ENCODE data around the gene PARL.

PARL gene

GRCh38 chr3:183884427-183885296 is at the start of gene PARL:
PARL (minus strand) TSS chr3:183884880; CDS start chr3:183884846, 34 bp downstream.
- Histone ChIP-seq H3K27ac (ENCODE audit: low read depth, low read length) (peak within 1 kb of the TSS; percentile 71), H3K4me3 (ENCODE audit: low read depth in 1 of 2, low read length in 2 of 2) (peak within 1 kb of the TSS; percentile 78 to 98), H3K9me3 (ENCODE audit: low read length) (no peaks in the 10 kb centered on the region), H3K27me3 (ENCODE audit: control insufficient read depth in 1 of 2, insufficient read depth in 2 of 2, low read length in 2 of 2) (no peaks in the 10 kb centered on the region), H3K9ac (ENCODE audit: low read length) (peak within 1 kb of the TSS; percentile 99), H3K36me3 (ENCODE audit: insufficient read depth, low read length) (no peaks in the 10 kb centered on the region), H3K4me1 (ENCODE audit: insufficient read depth, low read length) (peaks cover 23% of the 10 kb centered on the region)

- Histone ChIP-seq H3K27ac (ENCODE audit: low read depth, low read length) (no peak overlapping the region), H3K36me3 (ENCODE audit: insufficient read depth, low read length) (peaks cover 27% of the 10 kb centered on the region), H3K9me3 (ENCODE audit: low read length) (no peaks in the 10 kb centered on the region), H3K4me1 (ENCODE audit: insufficient read depth, low read length) (no peaks in the 10 kb centered on the region), H3K9ac (ENCODE audit: low read length) (no peak overlapping the region), H3K4me3 (ENCODE audit: low read depth in 1 of 2, low read length in 2 of 2) (no peak overlapping the region), H3K27me3 (ENCODE audit: control insufficient read depth in 1 of 2, insufficient read depth in 2 of 2, low read length in 2 of 2) (no peaks in the 10 kb centered on the region)
Observed at GRCh38 chr3:183933160-183933559, 48.5 kb upstream of the PARL start.

- no peak overlapping the region for H3K9ac ChIP-seq (ENCODE audit: low read length)
- no peaks in the 10 kb centered on the region for H3K27me3 ChIP-seq (ENCODE audit: control insufficient read depth in 1 of 2, insufficient read depth in 2 of 2, low read length in 2 of 2)
- no peak overlapping the region for H3K4me3 ChIP-seq (ENCODE audit: low read depth in 1 of 2, low read length in 2 of 2)
- H3K27ac ChIP-seq (ENCODE audit: low read depth, low read length) = no peak overlapping the region
- H3K36me3 ChIP-seq (ENCODE audit: insufficient read depth, low read length) = peaks cover 25% of the 10 kb centered on the region
- no peaks in the 10 kb centered on the region for H3K4me1 ChIP-seq (ENCODE audit: insufficient read depth, low read length)
- H3K9me3 ChIP-seq (ENCODE audit: low read length) = no peaks in the 10 kb centered on the region
Observed at GRCh38 chr3:183931881-183932280, 47.2 kb upstream of the PARL start.

GRCh38 chr3:183930086-183930485 is 45.4 kb upstream of the PARL start:
- Histone ChIP-seq H3K27me3 (ENCODE audit: control insufficient read depth in 1 of 2, insufficient read depth in 2 of 2, low read length in 2 of 2) (no peaks in the 10 kb centered on the region), H3K36me3 (ENCODE audit: insufficient read depth, low read length) (peaks cover 22% of the 10 kb centered on the region), H3K9me3 (ENCODE audit: low read length) (no peaks in the 10 kb centered on the region), H3K9ac (ENCODE audit: low read length) (no peak overlapping the region), H3K27ac (ENCODE audit: low read depth, low read length) (no peak overlapping the region), H3K4me3 (ENCODE audit: low read depth in 1 of 2, low read length in 2 of 2) (no peak overlapping the region), H3K4me1 (ENCODE audit: insufficient read depth, low read length) (no peaks in the 10 kb centered on the region)

GRCh38 chr3:183927059-183927458 is 42.4 kb upstream of the PARL start:
- Histone ChIP-seq H3K27ac (ENCODE audit: low read depth, low read length) (no peak overlapping the region), H3K4me1 (ENCODE audit: insufficient read depth, low read length) (no peaks in the 10 kb centered on the region), H3K36me3 (ENCODE audit: insufficient read depth, low read length) (peaks cover 42% of the 10 kb centered on the region), H3K4me3 (ENCODE audit: low read depth in 1 of 2, low read length in 2 of 2) (no peak overlapping the region), H3K9ac (ENCODE audit: low read length) (no peak overlapping the region), H3K27me3 (ENCODE audit: control insufficient read depth in 1 of 2, insufficient read depth in 2 of 2, low read length in 2 of 2) (no peaks in the 10 kb centered on the region), H3K9me3 (ENCODE audit: low read length) (no peaks in the 10 kb centered on the region)

- no peak overlapping the region for H3K9ac ChIP-seq (ENCODE audit: low read length)
- no peaks in the 10 kb centered on the region for H3K27me3 ChIP-seq (ENCODE audit: control insufficient read depth in 1 of 2, insufficient read depth in 2 of 2, low read length in 2 of 2)
- H3K36me3 ChIP-seq (ENCODE audit: insufficient read depth, low read length) = peaks cover 53% of the 10 kb centered on the region
- H3K4me1 ChIP-seq (ENCODE audit: insufficient read depth, low read length) = no peaks in the 10 kb centered on the region
- no peak overlapping the region for H3K4me3 ChIP-seq (ENCODE audit: low read depth in 1 of 2, low read length in 2 of 2)
- H3K27ac ChIP-seq (ENCODE audit: low read depth, low read length) = no peak overlapping the region
- H3K9me3 ChIP-seq (ENCODE audit: low read length) = no peaks in the 10 kb centered on the region
Observed at GRCh38 chr3:183924956-183925355, 40.3 kb upstream of the PARL start.

GRCh38 chr3:183924543-183924942 is 39.9 kb upstream of the PARL start:
- Histone ChIP-seq H3K27ac (ENCODE audit: low read depth, low read length) (no peak overlapping the region), H3K9me3 (ENCODE audit: low read length) (no peaks in the 10 kb centered on the region), H3K36me3 (ENCODE audit: insufficient read depth, low read length) (peaks cover 52% of the 10 kb centered on the region), H3K4me1 (ENCODE audit: insufficient read depth, low read length) (no peaks in the 10 kb centered on the region), H3K4me3 (ENCODE audit: low read depth in 1 of 2, low read length in 2 of 2) (no peak overlapping the region), H3K27me3 (ENCODE audit: control insufficient read depth in 1 of 2, insufficient read depth in 2 of 2, low read length in 2 of 2) (no peaks in the 10 kb centered on the region), H3K9ac (ENCODE audit: low read length) (no peak overlapping the region)

- no peaks in the 10 kb centered on the region for H3K9me3 ChIP-seq (ENCODE audit: low read length)
- H3K4me1 ChIP-seq (ENCODE audit: insufficient read depth, low read length) = no peaks in the 10 kb centered on the region
- no peak overlapping the region for H3K4me3 ChIP-seq (ENCODE audit: low read depth in 1 of 2, low read length in 2 of 2)
- peaks cover 46% of the 10 kb centered on the region for H3K36me3 ChIP-seq (ENCODE audit: insufficient read depth, low read length)
- H3K27me3 ChIP-seq (ENCODE audit: control insufficient read depth in 1 of 2, insufficient read depth in 2 of 2, low read length in 2 of 2) = no peaks in the 10 kb centered on the region
- H3K9ac ChIP-seq (ENCODE audit: low read length) = no peak overlapping the region
- no peak overlapping the region for H3K27ac ChIP-seq (ENCODE audit: low read depth, low read length)
Observed at GRCh38 chr3:183922421-183922820, 37.7 kb upstream of the PARL start.

GRCh38 chr3:183921096-183921495 is 36.4 kb upstream of the PARL start:
- H3K36me3 ChIP-seq (ENCODE audit: insufficient read depth, low read length) = peaks cover 41% of the 10 kb centered on the region
- H3K27ac ChIP-seq (ENCODE audit: low read depth, low read length) = no peak overlapping the region
- H3K4me3 ChIP-seq (ENCODE audit: low read depth in 1 of 2, low read length in 2 of 2) = no peak overlapping the region
- no peak overlapping the region for H3K9ac ChIP-seq (ENCODE audit: low read length)
- no peaks in the 10 kb centered on the region for H3K27me3 ChIP-seq (ENCODE audit: control insufficient read depth in 1 of 2, insufficient read depth in 2 of 2, low read length in 2 of 2)
- no peaks in the 10 kb centered on the region for H3K4me1 ChIP-seq (ENCODE audit: insufficient read depth, low read length)
- no peaks in the 10 kb centered on the region for H3K9me3 ChIP-seq (ENCODE audit: low read length)

GRCh38 chr3:183920416-183920815 is 35.7 kb upstream of the PARL start:
- Histone ChIP-seq H3K27ac (ENCODE audit: low read depth, low read length) (no peak overlapping the region), H3K9me3 (ENCODE audit: low read length) (no peaks in the 10 kb centered on the region), H3K4me1 (ENCODE audit: insufficient read depth, low read length) (no peaks in the 10 kb centered on the region), H3K36me3 (ENCODE audit: insufficient read depth, low read length) (peaks cover 39% of the 10 kb centered on the region), H3K27me3 (ENCODE audit: control insufficient read depth in 1 of 2, insufficient read depth in 2 of 2, low read length in 2 of 2) (no peaks in the 10 kb centered on the region), H3K4me3 (ENCODE audit: low read depth in 1 of 2, low read length in 2 of 2) (no peak overlapping the region), H3K9ac (ENCODE audit: low read length) (no peak overlapping the region)

GRCh38 chr3:183918178-183918577 is 33.5 kb upstream of the PARL start:
- H3K4me3 ChIP-seq (ENCODE audit: low read depth in 1 of 2, low read length in 2 of 2) = no peak overlapping the region
- no peaks in the 10 kb centered on the region for H3K27me3 ChIP-seq (ENCODE audit: control insufficient read depth in 1 of 2, insufficient read depth in 2 of 2, low read length in 2 of 2)
- H3K27ac ChIP-seq (ENCODE audit: low read depth, low read length) = no peak overlapping the region
- H3K9ac ChIP-seq (ENCODE audit: low read length) = no peak overlapping the region
- H3K36me3 ChIP-seq (ENCODE audit: insufficient read depth, low read length) = peaks cover 20% of the 10 kb centered on the region
- no peaks in the 10 kb centered on the region for H3K4me1 ChIP-seq (ENCODE audit: insufficient read depth, low read length)
- H3K9me3 ChIP-seq (ENCODE audit: low read length) = no peaks in the 10 kb centered on the region

- Histone ChIP-seq H3K27me3 (ENCODE audit: control insufficient read depth in 1 of 2, insufficient read depth in 2 of 2, low read length in 2 of 2) (no peaks in the 10 kb centered on the region), H3K9me3 (ENCODE audit: low read length) (no peaks in the 10 kb centered on the region), H3K27ac (ENCODE audit: low read depth, low read length) (no peak overlapping the region), H3K9ac (ENCODE audit: low read length) (no peak overlapping the region), H3K4me1 (ENCODE audit: insufficient read depth, low read length) (no peaks in the 10 kb centered on the region), H3K4me3 (ENCODE audit: low read depth in 1 of 2, low read length in 2 of 2) (no peak overlapping the region), H3K36me3 (ENCODE audit: insufficient read depth, low read length) (peaks cover 20% of the 10 kb centered on the region)
Observed at GRCh38 chr3:183917776-183918175, 33.1 kb upstream of the PARL start.

Data from muscle layer of colon (tissue), 2 donors.